Thoracic aorta (tissue), 2 donors: ENCODE results near the gene ITPR3. TPM values are rescaled to one million over a fixed set of nuclear protein-coding genes. Genes with fewer than 3 reads are reported as not detected.

ENCODE experiments used
- ATAC-seq: fragments of 150-250 bp; one replicate; pipeline ENCODE4 v1.8.0; 2017; ENCODE audit warnings: low read depth; ENCODE audit not compliant: insufficient number of reproducible peaks, low FRiP score
- DNase-seq: peaks from one replicate; pipeline ENCODE4 v3.0.0-alpha.2; 2020; ENCODE audit warnings: low spot score
- H3K27ac ChIP-seq, 2 donors: fragments of 200-600 bp; sonication (generic); 1 replicate in 1 of 2; 2 replicates in 1 of 2; pipeline ENCODE4 v1.5.1; 2016; ENCODE audit warnings: mild to moderate bottlenecking in 2 of 2, moderate library complexity in 2 of 2
- H3K27me3 ChIP-seq: fragments of 200-600 bp; sonication (generic); replicated peaks from 2 replicates; pipeline ENCODE4 v1.6.0; 2016; ENCODE audit warnings: mild to moderate bottlenecking; ENCODE audit not compliant: insufficient read depth
- H3K36me3 ChIP-seq: fragments of 200-600 bp; sonication (generic); one replicate; pipeline ENCODE4 v1.5.1; 2016
- H3K4me1 ChIP-seq, 2 donors: fragments of 200-600 bp; sonication (generic); 1 replicate in 1 of 2; 2 replicates in 1 of 2; pipeline versions ENCODE4 v1.5.1 to v1.6.0; 2016; ENCODE audit warnings: low read depth in 2 of 2, mild to moderate bottlenecking in 1 of 2; ENCODE audit not compliant: control insufficient read depth in 1 of 2
- H3K4me3 ChIP-seq: fragments of 200-600 bp; sonication (generic); 2 replicates; pipeline ENCODE4 v1.5.1; 2016; ENCODE audit warnings: mild to moderate bottlenecking
- H3K9me3 ChIP-seq: fragments of 200-600 bp; sonication (generic); 2 replicates; pipeline ENCODE4 v1.5.1; 2016
- CTCF ChIP-seq: fragments of 200-600 bp; sonication (generic); IDR thresholded peaks from one replicate; pipeline ENCODE4 v1.5.1; 2019; ENCODE audit warnings: antibody characterized with exemption
- total RNA-seq, 2 donors: library from RNA; depleted of rRNA; stranded (reverse); fragments of >200 nt; gene quantifications; one replicate each; pipeline versions ENCODE4 v1.1.0 to v1.2.3, GENCODE V29; 2016

Gene ITPR3
- total RNA-seq, 2 donors from 2014 or later = 15.2 to 21.2 TPM

DNA sequence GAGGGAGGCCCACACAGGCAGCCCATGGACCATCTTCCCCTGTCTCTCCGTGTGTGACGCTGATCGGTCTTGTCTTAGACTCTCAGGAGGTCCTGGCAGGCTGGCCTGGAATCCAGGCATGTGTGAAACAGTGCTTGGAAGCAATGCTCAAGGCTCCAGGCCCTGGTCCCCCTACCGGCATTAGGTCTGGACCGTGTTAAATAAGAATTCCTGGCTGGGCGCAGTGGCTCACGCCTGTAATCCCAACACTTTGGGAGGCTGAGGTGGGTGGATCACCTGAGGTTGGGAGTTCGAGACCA, 112.5 kb downstream of the ITPR3 start:
- TF ChIP-seq CTCF = no peak
- Histone ChIP-seq H3K27ac (no peak overlapping the region), H3K4me1 (no peaks in the 10 kb centered on the region), H3K9me3 (no peaks in the 10 kb centered on the region), H3K27me3 (no peaks in the 10 kb centered on the region), H3K36me3 (no peaks in the 10 kb centered on the region), H3K4me3 (no peak overlapping the region)
- no peak for DNase-seq
- no peak for ATAC-seq

DNA sequence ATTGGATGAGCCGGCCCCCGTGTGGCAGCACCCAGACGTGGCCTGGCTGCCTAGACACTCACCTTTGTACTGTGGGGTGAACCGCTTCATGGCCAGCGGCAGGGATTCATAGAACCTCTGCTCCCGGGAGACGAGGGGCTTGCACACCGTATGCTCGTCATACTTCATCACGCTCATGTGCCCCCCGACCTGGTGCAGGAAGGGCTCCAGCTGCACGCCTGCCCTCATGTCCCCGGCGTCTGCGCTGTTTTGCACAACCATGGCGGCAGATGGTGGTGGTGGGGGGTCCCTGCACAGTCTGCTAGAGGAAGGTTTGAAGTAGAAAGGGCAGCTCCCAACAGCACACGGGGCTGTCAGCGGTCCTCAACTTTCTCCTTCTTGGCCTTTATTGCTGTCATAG, 114.1 kb downstream of the ITPR3 start:
- TF ChIP-seq CTCF = no peak
- H3K36me3 ChIP-seq = no peaks in the 10 kb centered on the region

GRCh38 chr6:33737267-33738026, 116.3 kb downstream of the ITPR3 start:
- no peak for ATAC-seq
- H3K27ac ChIP-seq = no peak overlapping the region
- no peak for DNase-seq
- H3K27me3 ChIP-seq = no peaks in the 10 kb centered on the region
- H3K9me3 ChIP-seq = no peaks in the 10 kb centered on the region
- no peak for TF ChIP-seq CTCF
- no peak overlapping the region for H3K4me3 ChIP-seq
- no peaks in the 10 kb centered on the region for H3K36me3 ChIP-seq
- no peaks in the 10 kb centered on the region for H3K4me1 ChIP-seq

More for the DNA sequence above, 114.1 kb downstream of the ITPR3 start:
- no peaks in the 10 kb centered on the region for H3K27me3 ChIP-seq
- DNase-seq (no peak), ATAC-seq (no peak)
- no peak overlapping the region for H3K27ac ChIP-seq
- no peaks in the 10 kb centered on the region for H3K9me3 ChIP-seq
- no peak overlapping the region for H3K4me3 ChIP-seq
- no peaks in the 10 kb centered on the region for H3K4me1 ChIP-seq

DNA sequence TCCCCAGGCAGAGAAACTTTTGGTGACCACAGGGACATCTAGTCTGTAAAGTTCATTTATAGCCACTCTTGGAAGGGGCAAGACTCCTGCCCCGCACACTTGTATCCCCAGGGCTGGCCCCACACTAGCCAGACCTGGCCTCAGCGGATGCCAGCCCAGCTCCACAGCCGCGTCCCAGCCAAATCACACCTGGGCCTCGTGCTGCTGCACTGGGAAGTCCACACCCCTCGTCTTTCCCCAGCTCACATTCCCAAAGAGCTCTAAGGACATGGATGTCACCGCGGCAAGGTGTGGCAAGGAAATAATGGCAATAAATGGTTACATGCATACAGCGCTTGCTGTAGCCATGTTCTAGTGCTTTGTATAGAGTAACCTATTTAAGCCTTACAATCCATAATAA, 117.0 kb downstream of the ITPR3 start:
- H3K36me3 ChIP-seq = no peaks in the 10 kb centered on the region
- H3K4me3 ChIP-seq = no peak overlapping the region
- H3K4me1 ChIP-seq = no peaks in the 10 kb centered on the region
- DNase-seq (no peak), ATAC-seq (no peak)
- no peak for TF ChIP-seq CTCF
- no peaks in the 10 kb centered on the region for H3K9me3 ChIP-seq
- no peaks in the 10 kb centered on the region for H3K27me3 ChIP-seq
- H3K27ac ChIP-seq = no peak overlapping the region

GRCh38 chr6:33738879-33739278, 117.8 kb downstream of the ITPR3 start:
- Histone ChIP-seq H3K27me3 (no peaks in the 10 kb centered on the region), H3K9me3 (no peaks in the 10 kb centered on the region), H3K27ac (no peak overlapping the region), H3K36me3 (no peaks in the 10 kb centered on the region), H3K4me1 (no peaks in the 10 kb centered on the region), H3K4me3 (no peak overlapping the region)
- TF ChIP-seq CTCF = no peak
- no peak for ATAC-seq
- DNase-seq = no peak
